GM18858 (cell line): ENCODE data around the gene TSSK2.

ENCODE experiments used
- ATAC-seq: cut with Tn5 transposase; IDR thresholded peaks from one replicate; pipeline ENCODE4 v1.9.1; 2021; ENCODE audit not compliant: unreplicated experiment

TSSK2 gene

GRCh38 chr22:19180234-19180633 is 49.1 kb downstream of the TSSK2 start:
- ATAC-seq: no peak

DNA sequence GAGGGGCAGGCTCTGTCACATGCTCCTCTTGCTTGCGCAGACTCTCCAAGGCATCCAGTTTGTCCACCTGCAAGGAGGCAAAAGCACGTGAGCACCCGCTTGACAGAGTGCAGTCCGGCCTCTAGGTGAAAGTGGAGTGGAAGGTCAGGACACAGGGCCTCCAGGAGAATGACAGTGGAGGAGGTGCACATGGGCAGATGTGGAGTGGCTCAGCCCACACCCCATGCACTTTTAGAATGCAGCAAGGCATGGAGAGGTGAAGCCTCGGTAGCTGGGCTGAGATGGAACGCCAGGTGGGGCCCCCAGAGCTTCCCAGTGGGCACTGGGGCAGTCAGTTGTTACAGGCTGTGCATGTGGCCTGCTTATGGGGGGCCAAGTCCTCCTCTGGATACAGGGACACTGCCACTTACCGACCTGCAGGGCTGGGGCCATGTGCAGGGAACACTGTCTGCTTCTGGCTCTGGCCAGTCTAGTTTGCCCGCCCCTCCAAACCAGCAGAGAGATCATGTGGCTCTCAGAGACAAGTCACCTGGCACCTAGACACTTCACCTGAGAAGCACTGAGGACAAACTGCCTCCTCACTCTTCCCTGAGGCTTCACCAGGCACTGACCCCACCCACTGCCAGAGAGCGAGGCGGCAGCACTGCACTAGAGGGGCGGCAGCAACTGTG is 49.8 kb downstream of the TSSK2 start:
- ATAC-seq: no peak

DNA sequence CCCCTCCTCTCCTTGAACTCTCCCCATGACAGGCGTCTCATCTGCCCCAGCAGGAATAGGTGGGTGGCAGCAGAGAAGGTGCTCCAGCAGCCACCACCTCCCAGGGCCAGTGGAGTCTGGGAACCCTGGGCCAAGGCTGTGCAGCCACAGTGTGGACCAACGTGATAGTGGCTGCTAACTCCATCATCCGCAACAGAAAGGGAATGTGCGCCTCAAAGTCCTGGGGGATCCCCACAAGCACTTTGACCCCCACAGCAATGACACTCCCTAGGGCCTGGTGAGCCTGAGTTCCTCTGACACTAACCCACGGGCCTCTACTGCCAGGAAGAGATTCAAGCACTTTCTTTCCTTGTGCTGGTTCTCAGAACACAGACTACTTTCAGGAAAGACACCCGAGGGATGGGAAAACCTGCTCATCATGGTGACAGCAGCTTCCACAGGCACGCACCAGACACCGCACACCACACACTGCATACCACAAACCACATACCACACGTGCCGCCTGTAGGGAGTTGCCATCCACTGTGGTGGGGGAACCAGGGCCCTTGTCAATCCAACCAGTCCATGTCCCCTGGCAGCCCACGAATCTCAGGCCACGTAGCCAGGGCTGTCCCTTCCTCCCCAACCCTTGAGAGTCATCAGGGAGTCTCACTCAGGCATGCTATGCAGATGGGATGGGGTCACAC is 50.8 kb downstream of the TSSK2 start:
- no peak for ATAC-seq
